HG03354 (cell line): ENCODE measurements around the gene MGMT.

Experiments used
- ATAC-seq: cut with Tn5 transposase; IDR thresholded peaks from one replicate; pipeline ENCODE4 v1.9.1; 2021; ENCODE audit warnings: mild to moderate bottlenecking; ENCODE audit not compliant: unreplicated experiment, poor library complexity, severe bottlenecking

The MGMT gene

GRCh38 chr10:129641351-129641750, 174.3 kb downstream of the MGMT start:
- ATAC-seq: no peak

- ATAC-seq: no peak
Measured at GRCh38 chr10:129641982-129642381, 174.9 kb downstream of the MGMT start.

GRCh38 chr10:129642427-129642826, 175.4 kb downstream of the MGMT start:
- ATAC-seq: no peak

GRCh38 chr10:129643266-129643665, 176.2 kb downstream of the MGMT start:
- no peak for ATAC-seq

- ATAC-seq: no peak
Measured at GRCh38 chr10:129645487-129645886, 178.4 kb downstream of the MGMT start.

GRCh38 chr10:129646973-129647372, 179.9 kb downstream of the MGMT start:
- no peak for ATAC-seq

- no peak for ATAC-seq
Measured at GRCh38 chr10:129647590-129647989, 180.5 kb downstream of the MGMT start.

GRCh38 chr10:129648856-129649255, 181.8 kb downstream of the MGMT start:
- no peak for ATAC-seq

GRCh38 chr10:129652021-129652420, 185.0 kb downstream of the MGMT start:
- no peak for ATAC-seq

GRCh38 chr10:129652521-129653201, 185.6 kb downstream of the MGMT start:
- ATAC-seq: no peak

GRCh38 chr10:129653428-129653827, 186.4 kb downstream of the MGMT start:
- no peak for ATAC-seq

- no peak for ATAC-seq
Measured at GRCh38 chr10:129653861-129654260, 186.8 kb downstream of the MGMT start.

GRCh38 chr10:129654461-129654860, 187.4 kb downstream of the MGMT start:
- ATAC-seq: no peak

- no peak for ATAC-seq
Measured at GRCh38 chr10:129655007-129655678, 188.1 kb downstream of the MGMT start.

GRCh38 chr10:129655679-129656031, 188.6 kb downstream of the MGMT start:
- no peak for ATAC-seq

- ATAC-seq: no peak
Measured at GRCh38 chr10:129656642-129657041, 189.6 kb downstream of the MGMT start.

GRCh38 chr10:129657297-129658017, 190.4 kb downstream of the MGMT start:
- ATAC-seq: no peak

- no peak for ATAC-seq
Measured at GRCh38 chr10:129658376-129659072, 191.5 kb downstream of the MGMT start.

- no peak for ATAC-seq
Measured at GRCh38 chr10:129659508-129660268, 192.6 kb downstream of the MGMT start.

GRCh38 chr10:129660569-129660968, 193.5 kb downstream of the MGMT start:
- ATAC-seq: no peak
